Neural cell (in vitro differentiated cells): Measurements from ENCODE around the gene C16orf90.
A peak's percentile ranks its signal among the peaks of the same experiment; 100 is the strongest.

ENCODE experiments used
- CTCF ChIP-seq: fragments of 450-650 bp; IDR thresholded peaks from 2 replicates; pipeline ENCODE4 v1.5.1; 2014; ENCODE audit warnings: antibody characterized with exemption, mild to moderate bottlenecking, moderate library complexity; ENCODE audit not compliant: poor library complexity, severe bottlenecking
- EP300 ChIP-seq: fragments of 450-650 bp; conservative IDR thresholded peaks from 2 replicates; pipeline ENCODE4 v1.6.1; 2014; ENCODE audit warnings: antibody characterized with exemption, mild to moderate bottlenecking, moderate library complexity; ENCODE audit not compliant: poor library complexity, severe bottlenecking
- EZH2 ChIP-seq: fragments of 200-600, 300-800 bp; shearing (Covaris generic), sonication (generic); IDR thresholded peaks from 2 replicates; pipeline ENCODE4 v1.6.1; 2014; ENCODE audit warnings: antibody characterized with exemption, low read length, borderline replicate concordance, mild to moderate bottlenecking; ENCODE audit not compliant: insufficient read depth, poor library complexity, severe bottlenecking
- MXI1 ChIP-seq: fragments of 450-650 bp; conservative IDR thresholded peaks from 2 replicates; pipeline ENCODE4 v1.6.1; 2014; ENCODE audit warnings: antibody characterized with exemption, mild to moderate bottlenecking; ENCODE audit not compliant: poor library complexity, severe bottlenecking
- POLR2AphosphoS5 ChIP-seq: IDR thresholded peaks from 2 replicates; pipeline ENCODE4 v1.6.1; 2012
- RAD21 ChIP-seq: fragments of 450-650 bp; conservative IDR thresholded peaks from 2 replicates; pipeline ENCODE4 v1.6.1; 2014; ENCODE audit warnings: antibody characterized with exemption, mild to moderate bottlenecking, moderate library complexity
- SMC3 ChIP-seq: fragments of 450-650 bp; conservative IDR thresholded peaks from 2 replicates; pipeline ENCODE4 v1.6.1; 2014; ENCODE audit warnings: antibody characterized with exemption, mild to moderate bottlenecking, moderate library complexity; ENCODE audit not compliant: poor library complexity
- TAF1 ChIP-seq: IDR thresholded peaks from 2 replicates; pipeline ENCODE4 v1.6.1; 2012; ENCODE audit warnings: low read depth

DNA sequence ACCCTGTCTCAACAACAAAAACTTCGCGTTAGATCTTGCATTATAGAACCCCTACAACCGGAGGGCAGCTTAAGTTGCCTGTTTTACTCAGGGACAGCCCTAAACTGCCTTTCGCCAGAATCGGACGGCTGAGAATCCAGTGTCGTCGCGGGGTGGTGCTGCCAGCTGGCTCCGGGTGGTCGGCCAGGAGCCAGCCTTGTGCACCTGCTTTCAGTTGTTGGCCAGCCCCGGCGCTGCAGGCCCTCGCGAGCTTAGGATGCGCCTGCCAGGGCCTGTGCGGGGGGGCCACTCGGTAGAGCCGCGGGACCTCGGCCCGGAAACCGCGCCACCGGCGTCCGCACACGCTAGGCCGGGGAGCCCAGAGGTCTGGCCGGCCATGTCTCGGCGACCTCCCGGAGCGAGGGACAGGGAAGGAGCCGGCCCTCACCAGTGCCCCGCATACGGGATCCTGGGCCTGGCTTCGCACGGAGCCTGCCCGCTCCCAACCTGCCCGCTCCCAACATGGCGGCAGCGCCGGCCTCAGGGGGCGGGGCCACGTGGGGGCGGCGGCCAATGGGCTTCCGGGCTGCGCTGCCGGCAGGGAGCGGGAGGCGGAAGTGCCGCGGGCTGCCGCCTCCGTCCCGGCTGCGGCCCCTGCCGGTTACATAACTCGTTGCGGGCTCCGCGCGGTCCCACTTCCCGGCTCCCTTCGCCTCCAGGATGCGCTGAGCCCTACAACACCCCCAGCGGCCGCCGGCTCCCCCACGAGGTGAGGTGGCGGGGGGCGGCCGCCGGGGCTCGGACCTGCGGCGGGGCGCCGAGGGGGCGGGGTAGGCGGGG lies 37.6 kb downstream of the C16orf90 start:
- TF ChIP-seq CTCF (peak; percentile 70), POLR2AphosphoS5 (peak; percentile 89), TAF1 (peak; percentile 43), SMC3 (peak; percentile 67), EP300 (peak; percentile 73), RAD21 (peak; percentile 59), MXI1 (peak; percentile 77), EZH2 (no peak)
